ENCODE data around the gene U2AF1L4. TPM values are rescaled to one million over a fixed set of nuclear protein-coding genes. Genes with fewer than 3 reads are reported as not detected.

U2AF1L4 gene
- total RNA-seq, 4 donors from 2014 or later = 29.7 to 51.7 (median 36.8) TPM

- DNase-seq = peak; percentile 96
- H3K4me3 ChIP-seq (replicated peaks in 1 of 3) = peak overlapping the region; percentile 76 to 92 (median 78)
- peaks cover 0 to 5% of the 10 kb centered on the region in 2 donors for H3K36me3 ChIP-seq
- TF ChIP-seq POLR2A (IDR thresholded peaks at IDR 0.05) = no peak
- TF ChIP-seq, protein P1, sequence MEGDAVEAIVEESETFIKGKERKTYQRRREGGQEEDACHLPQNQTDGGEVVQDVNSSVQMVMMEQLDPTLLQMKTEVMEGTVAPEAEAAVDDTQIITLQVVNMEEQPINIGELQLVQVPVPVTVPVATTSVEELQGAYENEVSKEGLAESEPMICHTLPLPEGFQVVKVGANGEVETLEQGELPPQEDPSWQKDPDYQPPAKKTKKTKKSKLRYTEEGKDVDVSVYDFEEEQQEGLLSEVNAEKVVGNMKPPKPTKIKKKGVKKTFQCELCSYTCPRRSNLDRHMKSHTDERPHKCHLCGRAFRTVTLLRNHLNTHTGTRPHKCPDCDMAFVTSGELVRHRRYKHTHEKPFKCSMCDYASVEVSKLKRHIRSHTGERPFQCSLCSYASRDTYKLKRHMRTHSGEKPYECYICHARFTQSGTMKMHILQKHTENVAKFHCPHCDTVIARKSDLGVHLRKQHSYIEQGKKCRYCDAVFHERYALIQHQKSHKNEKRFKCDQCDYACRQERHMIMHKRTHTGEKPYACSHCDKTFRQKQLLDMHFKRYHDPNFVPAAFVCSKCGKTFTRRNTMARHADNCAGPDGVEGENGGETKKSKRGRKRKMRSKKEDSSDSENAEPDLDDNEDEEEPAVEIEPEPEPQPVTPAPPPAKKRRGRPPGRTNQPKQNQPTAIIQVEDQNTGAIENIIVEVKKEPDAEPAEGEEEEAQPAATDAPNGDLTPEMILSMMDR (IDR thresholded peaks at IDR 0.05) = peak in 3 of 6 experiments; percentile 18 to 36 (median 32)
- intact Hi-C loops (cut with DNase I) = no loop called here
- no peaks in the 10 kb centered on the region for H3K9me3 ChIP-seq
- H3K27me3 ChIP-seq = no peaks in the 10 kb centered on the region
- peaks cover 34 to 42% of the 10 kb centered on the region in 2 donors for H3K4me1 ChIP-seq
- H3K27ac ChIP-seq = peak overlapping the region; percentile 100
- 7 to 8% methylated on average over 40 to 41 of the region's 41 CpGs for WGBS, 2 donors
Measured at GRCh38 chr19:35744430-35745327, 539 bp downstream of the U2AF1L4 start.

GRCh38 chr19:35743640-35744429 lies 1.4 kb downstream of the U2AF1L4 start:
- intact Hi-C loops (cut with DNase I) = no loop called here
- Histone ChIP-seq H3K4me3 (replicated peaks in 1 of 3) (peak overlapping the region in 1 of 3 donors; percentile 78), H3K27ac (no peak overlapping the region), H3K36me3 (peaks cover 0 to 5% of the 10 kb centered on the region in 2 donors), H3K9me3 (no peaks in the 10 kb centered on the region), H3K27me3 (no peaks in the 10 kb centered on the region), H3K4me1 (peaks cover 32 to 40% of the 10 kb centered on the region in 2 donors)
- TF ChIP-seq POLR2A (IDR thresholded peaks at IDR 0.05) = no peak
- TF ChIP-seq, protein P1 (IDR thresholded peaks at IDR 0.05) = no peak
- DNase-seq = no peak
- WGBS, 2 donors = 83 to 94% methylated on average over 14 to 19 of the region's 19 CpGs

GRCh38 chr19:35742121-35742724 lies 3.0 kb downstream of the U2AF1L4 start, which contains the start of gene IGFLR1:
Gene IGFLR1 (minus strand): TSS chr19:35742452. CDS start chr19:35741180, 1,272 bp downstream.
- H3K4me1 ChIP-seq = peaks cover 29 to 36% of the 10 kb centered on the region in 2 donors
- no peak within 1 kb of the TSS for H3K4me3 ChIP-seq (replicated peaks in 1 of 3)
- intact Hi-C loops (cut with DNase I) = no loop called here

DNA sequence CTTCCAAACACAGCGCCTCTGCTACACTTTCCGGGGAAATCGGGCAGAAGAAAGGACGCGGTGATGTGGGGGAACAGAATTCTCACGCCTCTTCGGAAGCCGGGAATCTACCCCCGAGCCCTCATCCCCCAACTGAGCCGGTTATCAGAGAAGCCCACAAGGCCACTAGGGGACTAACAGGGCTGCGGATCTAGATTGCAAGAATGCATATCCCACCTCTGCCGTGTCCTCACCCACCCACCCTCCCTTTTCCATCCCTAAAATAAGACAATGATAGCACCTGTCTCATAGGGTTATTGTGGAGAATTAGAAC lies 4.1 kb downstream of the U2AF1L4 start:
- intact Hi-C loops (cut with DNase I) = no loop called here
- DNase-seq = no peak
- peak overlapping the region in 2 of 3 donors; percentile 25 to 46 for H3K27ac ChIP-seq
- peaks cover 24 to 28% of the 10 kb centered on the region in 2 donors for H3K4me1 ChIP-seq
- H3K27me3 ChIP-seq = no peaks in the 10 kb centered on the region
- TF ChIP-seq, protein P1 (IDR thresholded peaks at IDR 0.05) = no peak
- TF ChIP-seq POLR2A (IDR thresholded peaks at IDR 0.05) = no peak
- H3K36me3 ChIP-seq = peaks cover 18 to 26% of the 10 kb centered on the region in 2 donors
- H3K4me3 ChIP-seq (replicated peaks in 1 of 3) = peak overlapping the region in 1 of 3 donors; percentile 45
- H3K9me3 ChIP-seq = no peaks in the 10 kb centered on the region
- 9 to 10% methylated on average over 12 of the region's 12 CpGs for WGBS, 2 donors

More at GRCh38 chr19:35742121-35742724, 3.0 kb downstream of the U2AF1L4 start, which contains the start of gene IGFLR1:
- WGBS, 2 donors = 75 to 95% methylated on average over 9 of the region's 9 CpGs
- peaks cover 12 to 17% of the 10 kb centered on the region in 2 donors for H3K36me3 ChIP-seq
- no peak within 1 kb of the TSS for H3K27ac ChIP-seq
- DNase-seq = peak in 1 of 2 donors; percentile 9
- no peaks in the 10 kb centered on the region for H3K27me3 ChIP-seq
- no peaks in the 10 kb centered on the region for H3K9me3 ChIP-seq
- TF ChIP-seq, protein P1 (IDR thresholded peaks at IDR 0.05) = no peak
- TF ChIP-seq POLR2A (IDR thresholded peaks at IDR 0.05) = no peak
